Lower leg skin (tissue), 4 donors: ENCODE results near the gene LRRN3. TPM values are rescaled to one million over a fixed set of nuclear protein-coding genes. Genes with fewer than 3 reads are reported as not detected.
"Not testable (repeated sequence)": the region's sequence is repeated elsewhere in the genome, so short reads cannot be mapped to it uniquely, and the experiment has no call there.

ENCODE experiments used
- DNase-seq, 2 donors: peaks; one replicate each; pipeline ENCODE4 v3.0.0-alpha.2; 2019; ENCODE audit warnings: low spot score in 2 of 2
- H3K4me3 ChIP-seq: fragments of 200-600 bp; sonication (generic); 2 replicates; pipeline ENCODE4 v1.5.1; 2017; ENCODE audit warnings: mild to moderate bottlenecking, low read depth; ENCODE audit not compliant: poor library complexity, severe bottlenecking
- CTCF ChIP-seq, 3 donors: fragments of 450-650 bp; IDR thresholded peaks; one replicate each; pipeline ENCODE4 v1.5.1; 2016; ENCODE audit warnings: antibody characterized with exemption in 3 of 3, mild to moderate bottlenecking in 3 of 3, moderate library complexity in 2 of 3
- POLR2A ChIP-seq, 2 donors: fragments of 450-650 bp; IDR thresholded peaks; one replicate each; pipeline ENCODE4 v1.6.1; 2016 to 2017; ENCODE audit warnings: antibody characterized with exemption in 2 of 2, mild to moderate bottlenecking in 1 of 2, moderate library complexity in 1 of 2
- WGBS, 2 donors: methylation state at CpG; one replicate each; pipeline ENCODE4 v1.1.5; 2018; 5-methylcytosine and 5-hydroxymethylcytosine counted together
- intact Hi-C: fragments of 100-400 bp; cut with DNase I; formaldehyde crosslinking; loops from one replicate; pipeline ENCODE4 v1.15.0; 2023; ENCODE audit warnings: low total_unique reads
- total RNA-seq, 4 donors: library from RNA; depleted of rRNA; stranded (reverse); fragments of >200 nt; gene quantifications; one replicate each; pipeline ENCODE4 v1.1.0, GENCODE V29; 2016

Gene LRRN3
- total RNA-seq, 4 donors from 2014 or later: 0.16 TPM; not detected in 3

- no peak for TF ChIP-seq POLR2A (IDR thresholded peaks at IDR 0.05)
- TF ChIP-seq CTCF (IDR thresholded peaks at IDR 0.05): no peak
- H3K4me3 ChIP-seq: no peak overlapping the region
- intact Hi-C loops: no loop called here
- DNase-seq: no peak
- WGBS, 2 donors: 89 to 94% methylated on average over 4 of the region's 4 CpGs
Measured at GRCh38 chr7:111057066-111057465, 33.9 kb upstream of the LRRN3 start.

- no peak for DNase-seq
- intact Hi-C loops: loop anchor here (10.0 kb wide), 1 partner anchor 1585 kb away; no protein-coding TSS in a partner anchor
- no peak overlapping the region for H3K4me3 ChIP-seq
- TF ChIP-seq POLR2A (IDR thresholded peaks at IDR 0.05): no peak
- TF ChIP-seq CTCF (IDR thresholded peaks at IDR 0.05): no peak
Measured at GRCh38 chr7:111059833-111060232, 31.1 kb upstream of the LRRN3 start.

- WGBS, 2 donors: 94 to 100% methylated on average over 1 of the region's 1 CpG
- DNase-seq: no peak
- H3K4me3 ChIP-seq: no peak overlapping the region
- intact Hi-C loops: loop anchor here (10.0 kb wide), 1 partner anchor 1582 kb away; no protein-coding TSS in a partner anchor
- TF ChIP-seq POLR2A (IDR thresholded peaks at IDR 0.05): no peak
- TF ChIP-seq CTCF (IDR thresholded peaks at IDR 0.05): no peak
Measured at GRCh38 chr7:111063166-111063565, 27.8 kb upstream of the LRRN3 start.

GRCh38 chr7:111067251-111067650 lies 23.7 kb upstream of the LRRN3 start:
- intact Hi-C loops: loop anchor here (10.0 kb wide), 1 partner anchor 1578 kb away; no protein-coding TSS in a partner anchor
- DNase-seq: no peak
- no peak for TF ChIP-seq POLR2A (IDR thresholded peaks at IDR 0.05)
- 94% methylated on average over 4 of the region's 4 CpGs for WGBS, 2 donors
- H3K4me3 ChIP-seq: no peak overlapping the region

- WGBS, 2 donors: 97 to 98% methylated on average over 2 of the region's 2 CpGs
- no peak for TF ChIP-seq POLR2A (IDR thresholded peaks at IDR 0.05)
- no peak overlapping the region for H3K4me3 ChIP-seq
- no peak for DNase-seq
- intact Hi-C loops: loop anchor here (10.0 kb wide), 1 partner anchor 1577 kb away; no protein-coding TSS in a partner anchor
Measured at GRCh38 chr7:111067682-111068081, 23.2 kb upstream of the LRRN3 start.

GRCh38 chr7:111068618-111069017 lies 22.3 kb upstream of the LRRN3 start:
- intact Hi-C loops: loop anchor here (10.0 kb wide), 1 partner anchor 1576 kb away; no protein-coding TSS in a partner anchor
- TF ChIP-seq CTCF (IDR thresholded peaks at IDR 0.05): no peak
- no peak for TF ChIP-seq POLR2A (IDR thresholded peaks at IDR 0.05)
- DNase-seq: no peak
- no peak overlapping the region for H3K4me3 ChIP-seq
- WGBS, 2 donors: 91 to 92% methylated on average over 2 of the region's 2 CpGs

- H3K4me3 ChIP-seq: no peak overlapping the region
- no peak for TF ChIP-seq CTCF (IDR thresholded peaks at IDR 0.05)
- TF ChIP-seq POLR2A (IDR thresholded peaks at IDR 0.05): no peak
- DNase-seq: no peak
- intact Hi-C loops: no loop called here
Measured at GRCh38 chr7:111071556-111071955, 19.4 kb upstream of the LRRN3 start.

- 89% methylated on average over 9 of the region's 9 CpGs for WGBS, 2 donors
- H3K4me3 ChIP-seq, DNase-seq, intact Hi-C loops: not testable (repeated sequence)
Measured at GRCh38 chr7:111072658-111073057, 18.3 kb upstream of the LRRN3 start.
